Body of pancreas (tissue), 4 donors: ENCODE data around the gene LRRC47. TPM values are rescaled to one million over a fixed set of nuclear protein-coding genes. Genes with fewer than 3 reads are reported as not detected.

ENCODE experiments used
- ATAC-seq: fragments of 150-250 bp; one replicate; pipeline ENCODE4 v1.9.1; 2016
- DNase-seq, 4 donors: peaks; one replicate each; pipeline ENCODE4 v3.0.0-alpha.2; 2019
- H3K27ac ChIP-seq, 4 donors: fragments of 200-600 bp; sonication (generic); 1 replicate in 3 of 4; 2 replicates in 1 of 4; pipeline versions ENCODE4 v1.5.1 to v1.6.1; 2016 to 2019; ENCODE audit warnings: mild to moderate bottlenecking in 1 of 4, mixed read lengths in 1 of 4, moderate library complexity in 1 of 4
- H3K27me3 ChIP-seq, 2 donors: fragments of 200-600 bp; sonication (generic); one replicate each; pipeline ENCODE4 v1.6.0; 2016; ENCODE audit warnings: mild to moderate bottlenecking in 1 of 2
- H3K36me3 ChIP-seq, 2 donors: fragments of 200-600 bp; sonication (generic); replicated peaks in 1 of 2; 2 replicates each; pipeline ENCODE4 v1.5.1; 2016; ENCODE audit warnings: low read depth in 2 of 2; ENCODE audit not compliant: insufficient read depth in 1 of 2
- H3K4me1 ChIP-seq: fragments of 200-600 bp; sonication (generic); one replicate; pipeline ENCODE4 v1.6.0; 2016
- H3K4me3 ChIP-seq, 2 donors: fragments of 200-600 bp; sonication (generic); 1 replicate in 1 of 2; 2 replicates in 1 of 2; pipeline ENCODE4 v1.5.1; 2016 to 2019
- H3K9me3 ChIP-seq, 3 donors: fragments of 200-600 bp; sonication (generic); 1 replicate in 2 of 3; 2 replicates in 1 of 3; pipeline ENCODE4 v1.5.1; 2016
- CTCF ChIP-seq, 7 experiments: fragments of 450-650 bp in 4 of 7; fragments of 200-600 bp in 3 of 7; sonication (generic) in 3 of 7; IDR thresholded peaks; one replicate each; pipeline ENCODE4 v1.5.1; 2016 to 2019; ENCODE audit warnings: antibody characterized with exemption in 7 of 7
- POLR2A ChIP-seq, 3 donors: fragments of 450-650 bp; IDR thresholded peaks; one replicate each; pipeline ENCODE4 v1.6.1; 2016; ENCODE audit warnings: antibody characterized with exemption in 3 of 3, mild to moderate bottlenecking in 2 of 3
- WGBS, 2 donors: methylation state at CpG; one replicate each; pipeline ENCODE4 v1.1.5; 2017; 5-methylcytosine and 5-hydroxymethylcytosine counted together
- intact Hi-C: fragments of 100-400 bp; cut with DNase I; formaldehyde crosslinking; loops from one replicate; pipeline ENCODE4 v1.15.1; 2023
- total RNA-seq, 2 donors: library from RNA; depleted of rRNA; stranded (reverse); fragments of >200 nt; gene quantifications; one replicate each; pipeline ENCODE4 v1.1.0, GENCODE V29; 2016

The LRRC47 gene
- total RNA-seq, 2 donors from 2014 or later: 40.0 to 49.4 TPM

- no peaks in the 10 kb centered on the region for H3K27me3 ChIP-seq
- H3K4me3 ChIP-seq: no peak overlapping the region
- intact Hi-C loops: no loop called here
- H3K4me1 ChIP-seq: peaks cover 16% of the 10 kb centered on the region
- ATAC-seq (no peak), DNase-seq (no peak)
- WGBS, 2 donors: 84 to 89% methylated on average over 21 of the region's 21 CpGs
- H3K27ac ChIP-seq: no peak overlapping the region
- H3K9me3 ChIP-seq: no peaks in the 10 kb centered on the region
- H3K36me3 ChIP-seq: peaks cover 21 to 45% of the 10 kb centered on the region in 2 donors
- TF ChIP-seq POLR2A (IDR thresholded peaks at IDR 0.05): no peak
Measured at GRCh38 chr1:3780901-3781300, 15.4 kb downstream of the LRRC47 start.

DNA sequence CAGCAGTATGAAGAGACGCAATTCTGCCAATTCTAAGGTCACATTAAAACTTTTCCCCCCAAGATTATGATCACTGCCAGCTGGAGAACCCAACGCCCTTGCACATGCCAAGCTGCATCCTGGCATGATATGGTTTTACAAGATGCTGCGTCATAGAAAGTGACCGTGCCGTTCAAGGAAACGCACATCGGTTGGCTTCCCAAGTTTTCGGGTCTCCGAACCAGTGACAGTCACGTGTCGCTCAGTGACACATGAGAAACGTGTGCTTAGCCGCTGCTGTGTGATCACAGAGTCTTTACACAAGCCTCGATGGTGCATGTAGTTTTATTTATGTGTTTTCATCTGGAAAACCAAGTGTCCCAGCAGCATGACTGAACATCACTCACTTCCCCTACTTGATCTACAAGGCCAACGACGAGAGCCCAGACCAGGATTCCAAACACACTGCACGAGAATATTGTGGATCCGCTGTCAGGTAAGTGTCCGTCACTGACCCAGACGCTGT is 16.3 kb downstream of the LRRC47 start:
- H3K4me3 ChIP-seq: no peak overlapping the region
- no peaks in the 10 kb centered on the region for H3K9me3 ChIP-seq
- H3K27me3 ChIP-seq: no peaks in the 10 kb centered on the region
- H3K36me3 ChIP-seq: peaks cover 20 to 39% of the 10 kb centered on the region in 2 donors
- WGBS, 2 donors: 89 to 92% methylated on average over 20 of the region's 20 CpGs
- ATAC-seq (no peak), DNase-seq (no peak)
- H3K4me1 ChIP-seq: peaks cover 23% of the 10 kb centered on the region
- TF ChIP-seq POLR2A (IDR thresholded peaks at IDR 0.05) (no peak), CTCF (IDR thresholded peaks at IDR 0.05) (no peak)
- intact Hi-C loops: no loop called here
- no peak overlapping the region for H3K27ac ChIP-seq

- no peak for ATAC-seq
Measured at GRCh38 chr1:3779265-3779911, 16.9 kb downstream of the LRRC47 start.

DNA sequence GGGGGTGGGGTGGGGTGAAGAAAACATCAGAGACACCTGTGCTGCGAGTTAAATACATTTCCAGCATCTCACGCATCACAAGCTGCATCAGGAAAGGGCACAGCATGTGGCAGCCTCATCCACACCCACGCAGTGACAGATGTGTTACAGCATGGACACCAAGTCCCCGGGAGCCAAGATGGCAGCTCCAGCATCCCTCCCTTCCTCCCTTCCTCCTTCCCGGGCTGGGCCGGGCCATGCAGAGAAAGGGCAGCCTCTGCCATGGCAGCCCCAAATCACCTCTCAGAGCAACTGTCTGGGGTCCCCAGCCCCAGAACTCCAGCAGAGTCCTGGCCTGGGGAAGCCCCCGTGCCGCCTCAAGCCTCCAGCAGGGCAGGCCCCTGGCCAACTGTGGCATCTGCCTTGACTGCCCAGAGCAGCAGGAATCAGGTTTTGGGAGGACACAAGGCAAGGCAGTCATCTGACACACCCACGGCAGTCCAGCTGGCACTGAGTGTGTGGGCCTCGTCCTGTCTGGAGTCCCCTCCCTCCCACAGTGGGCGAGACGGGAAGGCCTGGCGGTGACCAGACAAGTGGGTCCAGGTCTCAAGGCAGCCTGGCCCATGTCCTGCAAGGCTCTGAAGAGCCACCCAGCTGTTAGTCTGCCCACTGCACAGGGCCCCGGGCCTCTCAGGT is 17.6 kb downstream of the LRRC47 start:
- Histone ChIP-seq H3K36me3 (peaks cover 9 to 34% of the 10 kb centered on the region in 2 donors), H3K4me1 (peaks cover 31% of the 10 kb centered on the region), H3K27me3 (no peaks in the 10 kb centered on the region), H3K27ac (no peak overlapping the region), H3K9me3 (no peaks in the 10 kb centered on the region), H3K4me3 (no peak overlapping the region)
- ATAC-seq (no peak), DNase-seq (no peak)
- intact Hi-C loops: no loop called here
- 73 to 76% methylated on average over 6 to 14 of the region's 14 CpGs for WGBS, 2 donors
- TF ChIP-seq POLR2A (IDR thresholded peaks at IDR 0.05) (no peak), CTCF (IDR thresholded peaks at IDR 0.05) (no peak)

More at GRCh38 chr1:3779265-3779911, 16.9 kb downstream of the LRRC47 start:
- WGBS, 2 donors: 90 to 91% methylated on average over 17 to 23 of the region's 23 CpGs
- Histone ChIP-seq H3K27ac (no peak overlapping the region), H3K27me3 (no peaks in the 10 kb centered on the region), H3K4me1 (peaks cover 25% of the 10 kb centered on the region), H3K4me3 (no peak overlapping the region), H3K9me3 (no peaks in the 10 kb centered on the region), H3K36me3 (peaks cover 14 to 39% of the 10 kb centered on the region in 2 donors)
- no peak for DNase-seq
- intact Hi-C loops: no loop called here
- no peak for TF ChIP-seq CTCF (IDR thresholded peaks at IDR 0.05)
- no peak for TF ChIP-seq POLR2A (IDR thresholded peaks at IDR 0.05)
